Esophagus squamous epithelium (tissue), 4 donors: ENCODE data around the gene PRKN.

Experiments used
- CTCF ChIP-seq, 6 experiments: fragments of 450-650 bp in 4 of 6; fragments of 200-600 bp in 2 of 6; sonication (generic) in 2 of 6; IDR thresholded peaks; one replicate each; pipeline ENCODE4 v1.5.1; 2016 to 2019; ENCODE audit warnings: antibody characterized with exemption in 6 of 6, mild to moderate bottlenecking in 4 of 6, moderate library complexity in 4 of 6
- POLR2A ChIP-seq, 4 donors: fragments of 450-650 bp; IDR thresholded peaks; one replicate each; pipeline ENCODE4 v1.6.1; 2017; ENCODE audit warnings: antibody characterized with exemption in 4 of 4, mild to moderate bottlenecking in 4 of 4, moderate library complexity in 3 of 4

DNA sequence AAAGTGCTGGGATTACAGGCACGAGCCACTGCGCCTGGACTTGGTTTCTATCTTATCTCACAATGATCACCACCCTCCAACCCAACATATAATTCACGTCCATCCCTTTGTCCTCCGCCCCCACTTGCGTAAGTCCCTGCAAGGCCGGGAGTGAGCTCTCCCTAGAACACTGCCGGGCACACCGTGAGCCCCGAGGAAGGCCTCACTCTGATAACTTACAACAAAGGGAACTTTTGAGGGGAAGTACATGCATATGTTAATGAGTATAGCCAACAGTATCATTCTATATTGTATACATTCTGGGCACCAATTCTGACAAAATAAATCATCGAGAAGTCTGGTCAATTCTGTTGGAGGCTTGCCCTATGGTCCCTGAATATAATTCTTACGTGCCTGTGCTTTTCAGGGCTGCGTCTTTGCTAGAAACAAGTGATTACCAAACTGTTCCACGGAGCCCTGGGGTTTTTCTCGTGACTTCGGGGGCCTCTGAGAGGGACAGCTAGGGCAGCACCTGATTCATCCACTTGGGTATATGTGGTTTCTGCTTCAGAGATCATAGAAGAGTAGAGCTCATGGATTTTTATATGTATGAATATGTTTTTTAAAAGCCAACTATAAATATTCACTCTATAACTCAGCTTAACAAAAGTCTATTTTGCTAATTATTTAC, 983.9 kb downstream of the PRKN start:
- TF ChIP-seq POLR2A (IDR thresholded peaks at IDR 0.05): no peak
- TF ChIP-seq CTCF (IDR thresholded peaks at IDR 0.05): no peak
